Nephron progenitor cell (in vitro differentiated cells): ENCODE measurements around the gene MPPE1.

ENCODE experiments used
- DNase-seq: peaks from one replicate; pipeline ENCODE4 v3.0.0; 2021
- H3K27ac Mint-ChIP-seq: 2 replicates; pipeline ENCODE4 v1.8.0; 2021; ENCODE audit warnings: mild to moderate bottlenecking, moderate library complexity, mixed read lengths
- H3K27me3 Mint-ChIP-seq: 2 replicates; pipeline ENCODE4 v1.8.0; 2021; ENCODE audit warnings: mild to moderate bottlenecking, low read depth, mixed read lengths; ENCODE audit not compliant: poor library complexity
- H3K36me3 Mint-ChIP-seq: 2 replicates; pipeline ENCODE4 v1.8.0; 2021; ENCODE audit warnings: low read depth, mixed read lengths
- H3K4me1 Mint-ChIP-seq: 2 replicates; pipeline ENCODE4 v1.8.0; 2021; ENCODE audit warnings: mixed read lengths
- H3K4me3 Mint-ChIP-seq: 2 replicates; pipeline ENCODE4 v1.8.0; 2021; ENCODE audit warnings: mild to moderate bottlenecking, moderate library complexity, mixed read lengths
- H3K9me3 Mint-ChIP-seq: 2 replicates; pipeline ENCODE4 v1.8.0; 2021; ENCODE audit warnings: mild to moderate bottlenecking, moderate library complexity, mixed read lengths
- TF ChIP-seq, protein P1 (sequence below): fragments of 200-600 bp; sonication (generic); IDR thresholded peaks from 2 replicates; pipeline ENCODE4 v1.5.0; 2021; ENCODE audit warnings: antibody characterized with exemption

The MPPE1 gene, protein sequence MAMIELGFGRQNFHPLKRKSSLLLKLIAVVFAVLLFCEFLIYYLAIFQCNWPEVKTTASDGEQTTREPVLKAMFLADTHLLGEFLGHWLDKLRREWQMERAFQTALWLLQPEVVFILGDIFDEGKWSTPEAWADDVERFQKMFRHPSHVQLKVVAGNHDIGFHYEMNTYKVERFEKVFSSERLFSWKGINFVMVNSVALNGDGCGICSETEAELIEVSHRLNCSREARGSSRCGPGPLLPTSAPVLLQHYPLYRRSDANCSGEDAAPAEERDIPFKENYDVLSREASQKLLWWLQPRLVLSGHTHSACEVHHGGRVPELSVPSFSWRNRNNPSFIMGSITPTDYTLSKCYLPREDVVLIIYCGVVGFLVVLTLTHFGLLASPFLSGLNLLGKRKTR

DNA sequence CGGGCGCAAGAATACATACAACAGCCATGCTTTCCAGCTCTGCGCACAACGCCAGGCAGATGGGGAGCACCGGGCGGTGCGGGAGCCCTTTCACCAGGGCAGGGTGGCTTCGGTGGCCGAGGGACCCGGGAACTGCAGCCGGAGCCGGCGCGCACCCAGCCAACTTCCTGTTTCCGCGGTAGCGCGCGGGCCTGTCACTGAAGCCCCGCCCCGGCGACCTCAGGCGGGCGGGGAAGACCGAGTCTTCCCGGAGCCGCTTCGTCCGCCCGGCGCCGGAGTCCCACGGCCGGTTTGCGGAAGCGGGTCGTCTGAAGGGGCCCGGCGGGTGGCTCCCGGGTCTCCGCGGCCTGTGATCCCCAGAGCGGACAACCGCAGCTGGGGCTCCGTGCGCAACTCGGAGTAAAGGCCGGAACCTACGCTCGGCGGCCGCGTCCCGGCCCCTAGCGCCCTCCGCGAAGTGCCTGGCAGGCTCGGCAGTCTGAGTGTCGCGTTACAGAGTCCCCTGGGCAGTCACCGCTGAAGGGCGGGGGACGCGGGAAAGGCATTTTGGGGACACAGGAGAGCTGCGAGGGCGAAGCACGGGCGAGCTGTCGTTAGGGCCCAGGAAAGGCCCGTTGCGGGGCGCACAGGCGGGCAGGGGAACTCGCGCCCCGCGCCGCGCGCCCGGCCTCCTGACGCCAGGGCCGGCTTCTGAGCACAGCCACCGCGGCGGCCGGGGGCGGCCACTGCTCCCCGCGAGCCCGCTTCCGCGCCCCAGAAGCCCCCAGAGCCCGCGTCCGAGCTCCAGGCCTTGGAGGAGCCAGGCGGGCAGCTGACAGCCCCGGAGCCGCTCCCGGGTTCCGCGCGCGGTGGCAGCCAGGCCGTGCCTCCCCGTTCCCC, at the start of gene MPPE1:
Gene MPPE1 (minus strand): TSS at position 136 of the 879 bp plus-strand sequence. CDS start 11,053 bp downstream, outside the sequence.
- DNase-seq: peak; percentile 88
- TF ChIP-seq, protein P1, sequence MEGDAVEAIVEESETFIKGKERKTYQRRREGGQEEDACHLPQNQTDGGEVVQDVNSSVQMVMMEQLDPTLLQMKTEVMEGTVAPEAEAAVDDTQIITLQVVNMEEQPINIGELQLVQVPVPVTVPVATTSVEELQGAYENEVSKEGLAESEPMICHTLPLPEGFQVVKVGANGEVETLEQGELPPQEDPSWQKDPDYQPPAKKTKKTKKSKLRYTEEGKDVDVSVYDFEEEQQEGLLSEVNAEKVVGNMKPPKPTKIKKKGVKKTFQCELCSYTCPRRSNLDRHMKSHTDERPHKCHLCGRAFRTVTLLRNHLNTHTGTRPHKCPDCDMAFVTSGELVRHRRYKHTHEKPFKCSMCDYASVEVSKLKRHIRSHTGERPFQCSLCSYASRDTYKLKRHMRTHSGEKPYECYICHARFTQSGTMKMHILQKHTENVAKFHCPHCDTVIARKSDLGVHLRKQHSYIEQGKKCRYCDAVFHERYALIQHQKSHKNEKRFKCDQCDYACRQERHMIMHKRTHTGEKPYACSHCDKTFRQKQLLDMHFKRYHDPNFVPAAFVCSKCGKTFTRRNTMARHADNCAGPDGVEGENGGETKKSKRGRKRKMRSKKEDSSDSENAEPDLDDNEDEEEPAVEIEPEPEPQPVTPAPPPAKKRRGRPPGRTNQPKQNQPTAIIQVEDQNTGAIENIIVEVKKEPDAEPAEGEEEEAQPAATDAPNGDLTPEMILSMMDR: no peak
- no peaks in the 10 kb centered on the region for H3K9me3 Mint-ChIP-seq
- peak within 1 kb of the TSS; percentile 85 for H3K27ac Mint-ChIP-seq
- no peaks in the 10 kb centered on the region for H3K36me3 Mint-ChIP-seq
- peaks cover 22% of the 10 kb centered on the region for H3K4me1 Mint-ChIP-seq
- peaks cover 2% of the 10 kb centered on the region for H3K27me3 Mint-ChIP-seq
- peak within 1 kb of the TSS; percentile 91 for H3K4me3 Mint-ChIP-seq

DNA sequence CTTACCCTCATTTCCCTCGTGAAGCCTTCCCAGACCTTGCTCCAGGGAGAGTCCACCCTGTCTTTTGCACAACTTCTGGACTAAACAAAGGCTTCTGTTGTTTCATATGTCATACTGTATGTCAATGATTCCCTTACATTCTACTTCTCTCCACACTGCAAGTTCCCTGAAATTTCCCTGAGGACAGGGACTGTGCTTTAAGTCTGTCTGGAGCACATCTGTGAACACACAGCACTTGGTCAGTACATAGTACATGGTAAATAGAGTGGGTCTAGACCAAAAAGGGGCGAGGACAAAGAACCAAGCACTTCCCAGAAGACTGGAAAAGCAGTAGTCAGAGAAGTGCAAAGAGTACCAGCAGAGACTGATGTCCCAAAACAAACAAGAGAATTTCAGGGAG, 49.5 kb upstream of the MPPE1 start:
- no peaks in the 10 kb centered on the region for H3K36me3 Mint-ChIP-seq
- H3K4me1 Mint-ChIP-seq: peaks cover 37% of the 10 kb centered on the region
- peak overlapping the region; percentile 1 for H3K27ac Mint-ChIP-seq
- H3K27me3 Mint-ChIP-seq: no peaks in the 10 kb centered on the region
- DNase-seq: no peak
- no peak overlapping the region for H3K4me3 Mint-ChIP-seq
- TF ChIP-seq, protein P1: no peak
- peaks cover 22% of the 10 kb centered on the region for H3K9me3 Mint-ChIP-seq

DNA sequence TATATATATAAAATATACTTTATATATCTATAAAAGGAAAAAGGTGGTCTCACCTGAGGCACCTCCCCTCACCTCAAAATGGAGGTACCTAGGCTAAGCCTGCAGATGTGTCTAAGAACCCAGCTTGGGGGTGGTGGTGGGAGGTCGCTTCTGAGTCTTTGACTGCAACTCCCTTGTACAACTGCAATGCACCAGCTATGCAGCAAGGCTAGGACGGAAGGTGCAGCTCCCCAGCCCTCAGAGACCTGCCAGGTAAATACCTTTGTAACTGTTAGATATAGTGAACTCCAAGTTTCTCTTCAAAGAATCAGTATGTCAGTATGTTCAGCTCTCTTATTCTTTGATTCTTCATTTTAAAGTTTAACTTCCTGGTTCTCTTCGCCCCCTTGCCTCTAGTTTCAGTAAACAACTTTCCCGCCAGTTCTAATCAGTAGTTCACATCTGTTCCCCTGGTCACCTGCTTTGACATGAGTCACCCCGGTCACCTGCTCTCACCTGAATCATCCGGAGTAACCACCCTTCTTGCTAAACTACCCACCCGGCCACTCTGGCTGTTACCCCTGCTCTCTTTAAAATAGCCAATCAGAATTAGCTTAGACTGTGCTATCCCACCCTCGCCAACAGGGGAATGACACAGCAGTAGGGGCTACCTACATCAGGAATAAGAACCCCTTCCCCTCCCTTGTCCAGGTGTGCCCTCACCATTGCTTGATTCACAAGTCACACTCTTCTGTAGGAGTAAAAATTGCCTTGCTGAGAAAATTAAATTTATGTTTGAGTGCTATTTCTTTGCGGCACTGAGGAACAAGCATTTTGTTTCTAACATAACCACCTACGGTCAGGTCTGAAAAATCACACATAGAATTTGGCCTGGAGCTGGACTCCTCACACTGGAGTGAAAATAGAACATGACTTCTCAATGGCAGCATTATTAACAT, 48.5 kb upstream of the MPPE1 start:
- H3K27me3 Mint-ChIP-seq: peaks cover 4% of the 10 kb centered on the region
- TF ChIP-seq, protein P1: no peak
- H3K4me3 Mint-ChIP-seq: no peak overlapping the region
- H3K4me1 Mint-ChIP-seq: peaks cover 41% of the 10 kb centered on the region
- DNase-seq: no peak
- peaks cover 22% of the 10 kb centered on the region for H3K9me3 Mint-ChIP-seq
- no peak overlapping the region for H3K27ac Mint-ChIP-seq
- no peaks in the 10 kb centered on the region for H3K36me3 Mint-ChIP-seq

DNA sequence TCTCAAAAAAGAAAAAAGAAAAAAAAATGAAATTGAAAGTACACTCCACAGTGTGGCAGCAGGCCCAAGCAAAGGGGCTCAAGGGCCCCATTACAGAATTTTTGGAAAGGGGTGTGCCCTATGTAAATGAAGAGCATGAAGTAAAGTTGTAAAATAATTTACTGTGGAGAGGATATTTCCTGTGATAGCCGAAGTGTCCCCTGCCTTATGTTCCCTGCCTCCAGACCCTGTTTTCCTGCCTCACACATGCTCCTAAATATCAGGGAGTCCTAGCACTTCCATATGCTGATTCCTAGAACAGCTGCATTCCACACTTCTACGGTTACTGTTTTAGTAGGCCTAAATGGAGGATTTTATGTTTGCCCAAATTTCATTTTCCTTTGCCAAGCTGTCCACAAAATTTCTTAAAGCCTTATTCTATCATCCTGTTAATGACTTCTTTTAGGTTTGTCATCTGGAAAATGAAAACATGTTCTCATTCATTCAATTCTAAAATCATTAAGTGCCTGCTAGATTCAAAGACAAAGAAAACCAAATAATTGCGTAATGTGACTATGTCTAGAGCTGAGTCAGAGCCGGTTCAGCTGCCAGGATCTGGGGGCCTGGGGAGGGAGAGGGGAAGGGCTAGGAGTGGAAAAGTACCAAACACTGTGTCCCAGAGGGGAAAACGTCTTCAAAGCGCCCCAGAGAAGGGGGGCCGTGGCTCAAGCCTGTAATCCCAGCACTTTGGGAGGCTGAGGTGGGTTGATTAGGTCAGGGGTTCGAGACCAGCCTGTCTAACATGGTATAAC, 47.3 kb upstream of the MPPE1 start:
- H3K4me1 Mint-ChIP-seq: peaks cover 43% of the 10 kb centered on the region
- H3K36me3 Mint-ChIP-seq: no peaks in the 10 kb centered on the region
- DNase-seq: no peak
- TF ChIP-seq, protein P1: no peak
- H3K27me3 Mint-ChIP-seq: peaks cover 5% of the 10 kb centered on the region
- H3K4me3 Mint-ChIP-seq: peak overlapping the region; percentile 23
- H3K27ac Mint-ChIP-seq: peak overlapping the region; percentile 94
- peaks cover 22% of the 10 kb centered on the region for H3K9me3 Mint-ChIP-seq

DNA sequence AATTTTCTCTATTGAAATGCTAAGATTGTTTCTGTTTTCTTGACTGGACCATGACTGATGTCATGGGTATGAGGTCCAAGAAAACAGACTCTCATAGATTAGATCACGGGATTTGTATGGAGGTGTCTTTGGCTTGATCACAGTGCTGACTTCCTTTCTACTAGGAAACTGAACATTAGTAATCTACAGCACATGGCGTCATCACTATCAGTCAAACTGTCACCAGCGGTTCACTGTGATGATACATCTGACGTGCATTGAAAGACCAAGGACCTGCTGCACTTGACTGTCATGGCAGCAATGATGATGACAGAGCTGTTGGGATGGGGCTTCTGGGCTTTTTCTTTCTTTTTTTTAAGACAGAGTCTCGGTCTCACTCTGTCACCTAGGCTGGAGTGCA, 45.0 kb upstream of the MPPE1 start:
- Mint-ChIP-seq H3K4me3 (no peak overlapping the region), H3K36me3 (no peaks in the 10 kb centered on the region), H3K4me1 (peaks cover 50% of the 10 kb centered on the region), H3K27ac (no peak overlapping the region), H3K27me3 (peaks cover 5% of the 10 kb centered on the region), H3K9me3 (peaks cover 15% of the 10 kb centered on the region)
- no peak for DNase-seq
- TF ChIP-seq, protein P1: no peak
